ENCODE results near the gene RNF11.
"Not testable (repeated sequence)": the region's sequence is repeated elsewhere in the genome, so short reads cannot be mapped to it uniquely, and the experiment has no call there.

The RNF11 gene

DNA sequence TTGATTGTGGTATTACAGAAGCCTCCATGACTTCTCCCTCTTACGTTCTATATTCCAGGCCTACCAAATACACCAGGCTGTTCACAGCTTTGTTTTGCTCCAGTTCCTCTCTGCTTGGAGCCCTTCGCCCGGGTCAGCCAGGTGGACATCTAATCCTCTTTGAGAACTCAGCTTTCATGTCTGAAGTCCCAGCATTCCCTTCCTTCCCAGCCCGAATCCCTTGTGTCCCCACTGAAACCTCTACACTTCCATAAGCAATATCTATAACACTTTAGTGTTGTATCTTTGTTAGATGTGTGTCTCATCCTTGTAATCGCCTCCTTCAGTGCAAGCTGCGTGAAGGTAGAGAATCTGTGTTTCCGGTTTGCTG, 1.9 kb downstream of the RNF11 start:
- no peak for TF ChIP-seq CTCF (IDR thresholded peaks at IDR 0.05; ENCODE audit: borderline replicate concordance, insufficient read depth, low read depth, low read length)
- H3K4me3 ChIP-seq (ENCODE audit: low read depth, low read length) = peak overlapping the region; percentile 24

GRCh38 chr1:51240084-51240483, 4.0 kb downstream of the RNF11 start:
- no peak for TF ChIP-seq CTCF (IDR thresholded peaks at IDR 0.05; ENCODE audit: borderline replicate concordance, insufficient read depth, low read depth, low read length)
- H3K4me3 ChIP-seq (ENCODE audit: low read depth, low read length) = no peak overlapping the region

DNA sequence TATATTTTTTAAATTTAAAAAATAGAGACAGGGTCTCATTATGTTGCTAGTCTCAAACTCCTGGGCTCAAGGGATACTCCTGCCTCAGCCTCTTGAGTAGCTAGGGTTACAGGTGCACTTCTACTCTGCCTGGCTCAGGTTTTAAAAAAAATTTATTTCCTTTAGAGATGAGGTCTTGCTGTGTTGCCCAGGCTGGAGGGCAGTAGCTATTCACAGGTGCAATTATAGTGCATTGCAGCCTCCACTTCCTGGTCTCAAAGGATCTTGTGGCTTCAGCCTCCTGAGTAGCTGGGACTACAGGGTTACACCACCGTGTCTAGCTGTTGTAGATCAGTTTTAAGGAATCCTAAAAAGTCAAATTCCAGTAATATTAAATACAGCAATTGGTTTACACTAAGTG, 5.0 kb downstream of the RNF11 start:
- H3K4me3 ChIP-seq (ENCODE audit: low read depth, low read length) = no peak overlapping the region

DNA sequence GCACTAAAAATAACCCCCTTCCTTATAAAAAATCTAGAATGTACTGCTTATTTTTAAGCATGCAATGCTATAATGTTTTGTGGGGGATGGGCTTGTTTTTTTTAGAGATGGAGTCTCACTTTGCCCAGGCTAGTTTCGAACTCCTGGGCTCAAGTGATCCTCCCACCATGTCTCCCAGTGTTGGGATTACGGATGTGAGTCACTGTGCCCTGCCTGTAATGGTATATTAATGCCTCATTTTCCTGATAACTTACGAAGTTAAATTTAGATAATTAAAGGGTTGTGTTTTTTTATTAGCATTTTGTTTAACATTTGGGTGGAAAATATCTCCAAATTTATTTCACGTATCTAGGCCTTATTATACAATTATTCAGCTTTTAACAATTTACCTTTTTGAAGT, 6.5 kb downstream of the RNF11 start:
- TF ChIP-seq CTCF (IDR thresholded peaks at IDR 0.05; ENCODE audit: borderline replicate concordance, insufficient read depth, low read depth, low read length) = no peak
- no peak overlapping the region for H3K4me3 ChIP-seq (ENCODE audit: low read depth, low read length)

More for the DNA sequence above, 5.0 kb downstream of the RNF11 start:
- no peak for TF ChIP-seq CTCF (IDR thresholded peaks at IDR 0.05; ENCODE audit: borderline replicate concordance, insufficient read depth, low read depth, low read length)

GRCh38 chr1:51247022-51247421, 10.9 kb downstream of the RNF11 start:
- no peak for TF ChIP-seq CTCF (IDR thresholded peaks at IDR 0.05; ENCODE audit: borderline replicate concordance, insufficient read depth, low read depth, low read length)
- H3K4me3 ChIP-seq (ENCODE audit: low read depth, low read length) = no peak overlapping the region

- TF ChIP-seq CTCF (IDR thresholded peaks at IDR 0.05; ENCODE audit: borderline replicate concordance, insufficient read depth, low read depth, low read length) = no peak
- H3K4me3 ChIP-seq (ENCODE audit: low read depth, low read length) = no peak overlapping the region
Observed at GRCh38 chr1:51247499-51247898, 11.4 kb downstream of the RNF11 start.

DNA sequence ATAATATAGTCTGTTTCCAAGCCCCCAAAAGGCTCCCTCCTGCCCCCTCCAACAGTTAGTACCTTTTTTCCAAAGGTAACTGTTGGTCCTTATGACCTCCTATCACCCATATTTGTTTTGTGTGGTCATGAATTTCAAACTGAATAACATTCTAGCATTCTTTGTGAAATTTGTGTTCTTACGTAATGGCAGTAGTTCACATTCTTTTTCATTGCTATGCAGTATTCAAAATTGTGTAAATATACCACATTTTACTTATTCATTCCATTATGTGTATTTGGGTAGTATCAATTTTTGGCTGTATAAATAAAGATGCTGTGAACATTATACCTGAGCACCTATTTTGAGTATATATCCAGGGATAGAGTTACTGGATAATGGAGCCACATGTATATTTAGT, 13.4 kb downstream of the RNF11 start:
- no peak for TF ChIP-seq CTCF (IDR thresholded peaks at IDR 0.05; ENCODE audit: borderline replicate concordance, insufficient read depth, low read depth, low read length)

GRCh38 chr1:51250729-51251128, 14.7 kb downstream of the RNF11 start:
- H3K4me3 ChIP-seq (ENCODE audit: low read depth, low read length) = not testable (repeated sequence)

More for the DNA sequence above, 13.4 kb downstream of the RNF11 start:
- no peak overlapping the region for H3K4me3 ChIP-seq (ENCODE audit: low read depth, low read length)

GRCh38 chr1:51251165-51251564, 15.1 kb downstream of the RNF11 start:
- H3K4me3 ChIP-seq (ENCODE audit: low read depth, low read length) = not testable (repeated sequence)
